IPS-NIHi7 (cell line): ENCODE data around the gene GHSR.

Experiments used
- DNase-seq: peaks from one replicate; pipeline ENCODE4 v3.0.0; 2012; ENCODE audit warnings: mixed read lengths; ENCODE audit errors: extremely low spot score

GHSR gene

DNA sequence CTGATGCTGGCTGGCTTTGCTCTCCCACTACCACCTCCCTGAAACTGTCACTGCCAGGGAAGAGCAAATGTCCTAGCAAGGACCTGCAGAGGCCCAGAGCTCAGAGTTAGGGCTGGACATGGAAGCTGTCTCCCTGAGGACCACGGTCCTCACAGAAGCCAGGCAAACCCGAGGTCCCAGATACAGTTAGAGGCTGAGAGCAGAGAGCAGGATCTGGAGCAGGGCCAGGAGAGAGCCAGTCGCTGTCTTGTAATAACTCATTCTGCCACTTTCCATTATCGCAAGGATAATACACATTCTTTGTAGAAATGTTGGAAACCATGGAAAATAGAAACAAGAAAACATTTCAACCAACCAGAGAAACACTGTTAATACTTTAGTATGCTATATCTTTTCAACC is 10.1 kb downstream of the GHSR start:
- DNase-seq = no peak

DNA sequence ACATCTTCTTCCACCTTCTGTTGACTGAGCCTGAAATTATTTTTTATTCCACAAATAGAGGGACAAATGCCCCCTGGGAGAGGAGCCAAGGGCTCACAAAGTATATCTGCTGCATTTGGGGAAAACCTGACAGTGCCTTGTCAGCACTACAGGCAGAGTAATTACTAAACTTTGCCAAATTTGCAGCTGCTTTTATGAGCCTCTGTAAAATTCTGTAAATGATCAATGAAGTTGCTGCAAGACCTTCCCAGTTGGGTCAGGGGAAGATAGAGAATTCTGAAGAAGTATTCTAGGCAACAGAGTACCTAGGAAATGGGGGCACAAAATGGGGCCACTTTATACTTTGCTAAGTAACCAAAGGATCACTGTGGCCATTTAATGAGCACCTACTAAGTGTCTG is 10.5 kb downstream of the GHSR start:
- no peak for DNase-seq

DNA sequence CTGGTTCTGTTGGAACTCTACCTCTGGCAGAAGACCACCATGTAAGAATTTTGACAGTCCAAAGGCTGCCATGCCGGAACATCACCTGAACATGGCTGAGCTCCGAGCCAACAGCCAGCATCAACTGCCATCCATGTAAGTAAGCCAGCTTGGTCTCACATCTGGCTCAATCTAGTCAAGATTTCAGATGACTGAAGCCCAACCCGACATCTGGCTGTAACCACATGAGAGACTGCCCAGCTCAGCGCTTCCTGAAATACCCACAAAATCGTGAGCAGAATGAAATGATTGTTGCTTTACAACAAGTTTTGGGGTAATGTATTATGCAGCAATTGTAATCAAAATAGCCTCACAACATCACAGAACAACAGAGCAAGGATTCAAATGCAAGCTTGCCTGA is 32.9 kb downstream of the GHSR start:
- DNase-seq = no peak

DNA sequence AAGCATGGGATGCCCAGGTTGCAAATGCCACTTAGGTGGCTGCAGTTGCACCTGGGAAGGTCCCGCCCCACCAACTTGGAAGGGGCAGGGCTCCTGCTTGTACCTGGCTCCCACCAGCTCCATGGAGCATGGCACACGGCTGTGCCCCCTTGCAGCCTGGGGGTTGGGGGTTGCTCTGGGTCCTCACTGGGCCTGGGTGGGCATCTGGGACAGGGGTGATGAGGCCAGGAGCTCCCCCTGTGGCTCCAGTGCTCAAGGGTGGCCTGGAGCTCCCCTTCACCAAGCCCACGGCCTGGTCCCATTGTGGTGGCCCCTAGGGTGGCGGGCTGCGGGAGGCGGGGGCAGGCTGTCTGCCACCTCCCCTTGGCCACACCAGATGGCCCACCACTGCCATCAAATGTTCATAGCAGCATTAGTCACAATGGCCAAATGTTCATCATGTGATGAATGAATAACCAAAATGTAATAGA is 36.7 kb downstream of the GHSR start:
- DNase-seq = no peak

DNA sequence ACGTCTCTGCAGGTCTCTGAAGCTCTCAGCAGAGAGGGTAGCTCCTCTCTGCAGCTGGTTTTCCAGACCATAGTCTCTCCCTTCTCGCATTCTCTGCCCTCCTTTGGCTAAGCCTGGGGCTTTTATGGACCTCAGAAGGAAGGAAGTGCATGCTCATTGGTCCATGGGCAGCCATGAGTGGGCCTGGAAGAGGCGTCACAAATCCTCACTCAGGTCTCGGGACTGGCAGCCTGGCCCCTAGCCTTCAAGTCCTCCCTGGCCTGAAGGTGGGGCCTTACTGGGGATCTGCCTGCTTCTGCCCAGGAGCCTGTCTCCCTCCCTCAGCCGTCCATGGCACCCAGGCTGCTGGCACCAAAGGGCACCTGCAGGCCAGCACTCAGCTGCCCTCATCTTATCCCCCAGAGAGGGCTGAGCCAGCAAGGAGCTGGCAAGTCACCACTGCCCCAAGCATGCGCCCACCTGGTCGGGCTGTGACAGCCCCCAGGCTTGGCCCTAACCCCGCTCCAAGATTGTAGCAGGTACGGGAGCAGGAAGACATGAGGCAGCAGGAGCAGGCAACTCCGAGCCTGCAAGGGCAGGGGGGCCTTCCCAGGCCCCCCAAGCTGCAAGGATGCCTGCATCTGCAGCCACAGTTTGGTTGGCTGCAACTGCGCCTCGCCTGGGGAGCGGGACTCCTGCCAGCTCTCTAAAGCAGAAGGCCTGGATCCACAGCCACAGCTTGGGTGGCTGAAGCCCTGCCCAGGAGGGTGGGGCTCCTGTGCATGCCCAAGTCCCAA is 37.4 kb downstream of the GHSR start:
- DNase-seq = no peak

DNA sequence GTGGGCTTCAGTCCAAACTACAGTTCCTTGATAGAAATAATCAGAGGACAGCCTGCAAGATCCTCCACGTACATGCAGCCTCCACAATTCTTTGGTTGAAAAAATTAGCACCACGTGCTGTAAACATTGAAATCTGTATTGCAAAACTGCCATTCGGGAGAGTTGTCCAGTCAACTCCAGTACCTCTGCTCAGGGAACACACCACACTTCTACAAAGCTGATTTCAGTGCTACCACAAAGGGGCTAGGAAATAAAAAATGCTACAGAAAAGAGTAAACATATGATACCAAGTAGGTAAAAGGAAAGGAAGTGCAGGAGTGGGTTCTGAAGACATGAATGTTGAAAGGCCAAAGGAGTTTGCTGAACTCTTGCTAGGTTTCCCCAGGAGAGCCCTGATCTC is 40.4 kb downstream of the GHSR start:
- no peak for DNase-seq

DNA sequence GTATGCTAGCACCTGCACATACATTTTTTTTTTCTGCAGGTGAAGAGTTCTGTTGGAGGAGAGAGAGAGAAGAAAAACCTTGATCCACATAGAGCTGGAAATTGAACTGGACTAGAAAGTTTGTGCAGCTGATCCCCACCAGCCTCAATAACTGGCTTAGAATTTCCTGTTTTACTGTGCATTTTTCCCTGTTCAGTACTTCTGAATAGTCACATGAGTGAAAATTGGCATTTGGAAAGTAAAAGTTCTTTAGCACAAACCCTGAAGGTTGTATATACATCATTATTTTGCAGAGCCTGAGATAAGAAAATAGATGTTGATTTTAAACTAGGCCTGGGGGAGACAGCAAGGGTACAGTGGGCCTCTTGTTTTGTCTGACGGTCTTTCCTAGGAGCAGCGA is 42.3 kb downstream of the GHSR start:
- DNase-seq = no peak

DNA sequence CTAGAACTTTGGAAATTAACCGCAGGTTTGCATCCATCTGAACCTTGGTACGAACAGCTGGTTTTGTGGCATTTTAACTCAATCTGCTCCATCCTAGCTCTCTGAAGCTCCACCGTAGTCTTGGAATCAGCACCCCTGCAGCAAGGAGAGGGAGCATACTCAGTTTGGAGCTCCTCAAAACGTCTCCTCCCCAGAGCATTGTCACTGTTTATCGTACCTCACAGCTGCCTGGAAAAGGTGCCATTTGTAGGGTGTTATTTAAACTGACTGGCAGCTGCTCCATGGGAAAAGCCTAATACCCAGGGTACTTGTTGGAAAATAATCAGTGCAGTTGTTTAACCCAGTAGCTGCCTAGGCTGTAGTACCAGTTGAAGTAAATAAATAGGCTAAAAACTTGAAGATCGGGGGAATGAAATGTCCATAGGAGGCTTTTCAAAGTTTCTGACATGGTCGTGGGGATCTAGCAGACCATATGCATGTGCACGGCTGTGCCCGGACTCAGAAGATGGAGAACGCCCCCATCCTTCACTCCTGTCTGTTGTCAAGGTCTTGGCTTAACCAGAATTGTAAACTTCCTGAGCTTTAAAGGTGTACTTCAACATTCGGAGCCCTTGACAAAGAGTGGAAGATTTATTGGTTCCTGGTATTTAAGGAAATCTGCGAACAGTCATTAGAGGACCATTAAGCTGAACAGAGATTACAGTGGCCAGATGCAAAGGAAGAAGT is 43.9 kb downstream of the GHSR start:
- DNase-seq = no peak

DNA sequence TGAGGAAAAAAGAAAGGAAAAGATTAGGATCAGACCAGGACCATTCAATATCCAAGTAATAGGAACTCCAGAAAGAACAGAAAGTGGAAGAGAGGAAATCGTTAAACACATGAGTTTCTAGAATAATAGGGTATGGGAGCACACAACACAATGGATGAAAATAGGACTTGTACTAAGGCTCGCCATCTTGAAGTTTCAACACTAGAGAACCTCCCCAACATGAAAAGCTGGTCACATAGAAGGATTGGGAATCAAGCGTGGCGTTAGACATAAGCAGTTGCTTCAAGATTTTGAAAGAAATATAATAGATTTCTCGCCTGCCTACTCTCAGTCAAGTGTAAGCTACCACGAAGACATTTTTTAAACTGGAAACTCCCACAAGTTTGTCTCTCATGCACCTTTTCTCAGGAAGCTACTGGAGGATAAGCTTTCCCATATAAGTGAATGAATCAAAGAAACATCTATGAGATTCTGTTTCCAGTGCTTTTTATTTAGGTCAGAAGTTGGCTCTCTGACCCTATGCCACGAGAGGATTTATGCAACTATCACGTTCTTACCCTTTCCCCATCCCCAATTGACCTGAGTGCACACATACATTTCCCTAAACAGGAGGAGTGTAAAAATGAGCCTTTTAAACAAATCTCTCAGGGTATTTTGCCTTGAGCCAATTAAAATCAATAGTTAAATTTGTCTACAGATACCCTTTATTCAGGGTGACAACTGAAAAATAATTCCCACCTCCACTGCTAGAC is 45.2 kb downstream of the GHSR start:
- DNase-seq = no peak

DNA sequence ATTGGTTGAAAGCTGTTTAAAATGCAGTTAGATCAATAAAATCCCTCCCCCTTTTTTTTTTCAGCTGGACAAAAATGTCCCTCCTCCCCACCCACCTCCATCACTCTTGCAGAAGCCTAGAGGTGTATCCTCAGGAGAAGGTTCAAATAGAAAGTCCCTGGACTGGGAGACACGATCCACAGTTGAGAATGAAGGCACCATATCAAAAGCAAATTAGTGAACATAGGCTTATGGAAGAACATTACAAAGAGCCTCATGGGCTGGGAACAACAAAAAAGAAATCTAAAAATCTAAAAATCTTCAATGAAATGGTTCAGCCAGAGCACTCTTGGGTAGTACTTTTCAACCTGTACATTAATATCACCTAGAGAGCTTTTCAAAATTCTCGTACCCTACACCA is 46.2 kb downstream of the GHSR start:
- DNase-seq = no peak

DNA sequence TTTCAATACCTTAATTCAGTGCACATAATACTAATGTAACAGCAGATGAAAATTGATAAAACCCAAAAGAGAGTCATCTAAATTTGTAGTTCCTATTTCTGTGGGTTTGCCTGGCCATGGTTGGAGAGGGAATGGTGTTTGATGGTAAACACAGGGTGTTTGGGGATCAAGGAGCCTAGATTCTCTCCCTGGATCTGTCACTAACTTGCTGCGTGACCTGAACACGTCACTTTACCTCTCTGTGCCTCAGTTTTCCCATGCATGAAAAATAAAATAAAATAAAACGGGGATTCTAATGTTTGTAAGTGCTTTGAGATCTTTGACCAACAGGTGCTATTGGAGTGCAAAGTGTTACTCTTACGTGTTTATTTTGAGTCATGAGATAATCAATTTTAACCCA is 49.8 kb downstream of the GHSR start:
- DNase-seq = no peak

DNA sequence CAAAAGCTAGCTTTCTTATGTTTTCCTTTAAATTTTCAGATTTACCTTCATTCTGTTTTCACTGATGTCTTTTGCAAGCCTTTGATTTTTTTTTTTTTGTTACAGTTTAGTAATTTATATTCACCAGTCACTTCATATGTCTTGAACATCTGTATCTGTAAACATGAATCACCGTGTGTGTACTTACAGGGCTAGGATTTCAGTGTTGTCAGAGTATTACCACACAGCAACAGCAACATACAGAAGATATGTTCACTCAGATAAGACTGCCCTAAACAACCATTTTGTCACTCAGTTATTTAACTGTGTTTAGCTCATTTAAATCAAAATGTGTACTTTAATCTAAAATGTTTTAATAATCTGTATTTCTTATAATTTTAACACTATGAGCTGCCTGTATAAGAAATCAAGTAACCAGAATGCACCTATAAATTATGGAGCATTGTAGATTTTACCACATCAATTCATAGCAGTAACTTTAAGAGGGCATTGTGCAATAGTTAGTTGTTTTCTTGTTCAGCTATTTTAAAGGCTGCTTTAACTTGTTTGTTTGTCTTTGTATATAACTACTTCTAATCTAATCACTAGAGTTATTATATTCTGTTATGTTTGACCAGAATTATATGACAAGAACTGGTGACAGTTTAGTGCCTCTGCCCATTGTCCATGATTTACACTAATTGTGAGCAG is 50.4 kb downstream of the GHSR start:
- DNase-seq = no peak

DNA sequence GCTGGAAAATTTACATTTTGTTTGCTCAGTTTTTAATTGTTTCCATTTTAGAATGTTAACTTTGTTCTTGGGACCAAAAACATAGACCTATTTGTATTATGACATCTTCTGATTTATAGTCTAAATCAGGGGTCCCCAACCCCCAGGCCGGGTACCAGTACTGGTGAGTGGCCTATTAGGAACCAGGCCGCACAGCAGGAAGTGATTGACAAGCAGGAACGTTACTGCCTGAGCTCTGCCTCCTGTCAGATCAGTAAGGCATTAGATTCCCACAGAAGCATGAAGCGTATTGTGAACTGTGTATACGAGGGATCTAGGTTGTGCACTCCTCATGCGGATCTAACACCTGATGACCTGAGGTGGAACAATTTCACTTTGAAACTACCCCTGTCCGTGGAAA is 51.9 kb downstream of the GHSR start:
- no peak for DNase-seq

DNA sequence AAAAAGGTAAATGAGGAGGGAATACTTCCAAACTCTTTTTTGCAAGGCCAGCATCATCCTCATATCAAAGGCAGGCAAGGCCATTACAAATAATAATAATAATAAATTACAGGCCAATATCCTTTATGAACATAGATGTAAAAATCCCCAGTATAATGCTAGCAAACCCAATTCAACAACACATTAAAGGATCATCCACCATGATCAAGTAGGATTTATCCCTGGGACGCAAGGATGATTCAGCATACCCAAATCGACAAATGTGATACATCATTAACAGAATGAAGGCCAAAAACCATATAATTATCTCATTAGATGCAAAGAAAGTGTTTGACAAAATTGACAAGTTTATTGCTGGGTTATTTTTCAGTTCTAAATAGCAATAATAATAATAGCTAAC is 53.6 kb downstream of the GHSR start:
- DNase-seq = no peak
